ENCODE data around the gene SPDYC. TPM values are rescaled to one million over a fixed set of nuclear protein-coding genes. Genes with fewer than 3 reads are reported as not detected.

The SPDYC gene
- not detected for total RNA-seq

GRCh38 chr11:65170058-65170534 lies at the start of gene SPDYC:
TSS of gene SPDYC (plus strand) at chr11:65170233. CDS start at chr11:65171358, 1,125 bp downstream.

GRCh38 chr11:65121865-65122696 lies 48.0 kb upstream of the SPDYC start, which contains the start of the genes FAU and MRPL49:
TSS of gene FAU (minus strand) at chr11:65122134. CDS start at chr11:65121813, 321 bp downstream.
TSS of gene MRPL49 (plus strand) at chr11:65122321. CDS start at chr11:65122347, 26 bp downstream.

GRCh38 chr11:65134240-65134951 lies 35.6 kb upstream of the SPDYC start, which contains the start of gene SYVN1:
TSS of gene SYVN1 (minus strand) at chr11:65134519. CDS start at chr11:65133601, 918 bp downstream.

GRCh38 chr11:65181569-65182257 lies 11.7 kb downstream of the SPDYC start, which contains the start of gene CAPN1:
TSS of gene CAPN1 (plus strand) at chr11:65181928. CDS start at chr11:65182702, 774 bp downstream.

Other genes with a start within 250 kb of the SPDYC start
- 23.0 TPM for gene PPP2R5B, start 245.5 kb upstream of the SPDYC start, total RNA-seq
- gene GPHA2, start 234.3 kb upstream of the SPDYC start, total RNA-seq: not detected
- gene MAJIN, start 198.1 kb upstream of the SPDYC start, total RNA-seq: not detected
- gene BATF2, start 173.3 kb upstream of the SPDYC start, total RNA-seq: 0.16 TPM
- gene ARL2, start 156.1 kb upstream of the SPDYC start, total RNA-seq: 76.0 TPM
- gene SNX15, start 142.8 kb upstream of the SPDYC start, total RNA-seq: 15.1 TPM
- 6.2 TPM for gene SAC3D1, start 129.0 kb upstream of the SPDYC start, total RNA-seq
- gene NAALADL1, start 111.7 kb upstream of the SPDYC start, total RNA-seq: 22.0 TPM
- 3.7 TPM for gene CDCA5, start 86.2 kb upstream of the SPDYC start, total RNA-seq
- gene ZFPL1, start 86.0 kb upstream of the SPDYC start, total RNA-seq: 28.7 TPM
- gene VPS51, start 74.0 kb upstream of the SPDYC start, total RNA-seq: 643 TPM
- gene TM7SF2, start 58.4 kb upstream of the SPDYC start, total RNA-seq: 45.1 TPM
- 6.6 TPM for gene ZNHIT2, start 52.5 kb upstream of the SPDYC start, total RNA-seq
- 256 TPM for gene FAU, start 48.1 kb upstream of the SPDYC start, total RNA-seq
- 62.3 TPM for gene MRPL49, start 47.9 kb upstream of the SPDYC start, total RNA-seq
- 29.2 TPM for gene SYVN1, start 35.7 kb upstream of the SPDYC start, total RNA-seq
- gene CAPN1, start 11.7 kb downstream of the SPDYC start, total RNA-seq: 91.5 TPM
- 8.9 TPM for gene POLA2, start 91.7 kb downstream of the SPDYC start, total RNA-seq
- 12.8 TPM for gene CDC42EP2, start 144.6 kb downstream of the SPDYC start, total RNA-seq
- 60.6 TPM for gene DPF2, start 163.6 kb downstream of the SPDYC start, total RNA-seq
- 3.6 TPM for gene TIGD3, start 184.5 kb downstream of the SPDYC start, total RNA-seq
- 3.5 TPM for gene SLC25A45, start 212.4 kb downstream of the SPDYC start, total RNA-seq
- 35.2 TPM for gene FRMD8, start 216.4 kb downstream of the SPDYC start, total RNA-seq